HG03103 (cell line): ENCODE results near the gene PLEKHG4B.
"Not testable (repeated sequence)": the region's sequence is repeated elsewhere in the genome, so short reads cannot be mapped to it uniquely, and the experiment has no call there.

Experiments
- ATAC-seq: cut with Tn5 transposase; IDR thresholded peaks from one replicate; pipeline ENCODE4 v1.9.1; 2021; ENCODE audit warnings: low read depth; ENCODE audit not compliant: unreplicated experiment

PLEKHG4B gene

GRCh38 chr5:196350-196749, 104.4 kb downstream of the PLEKHG4B start:
- no peak for ATAC-seq

- not testable (repeated sequence) for ATAC-seq
Measured at GRCh38 chr5:197031-197430, 105.1 kb downstream of the PLEKHG4B start.

DNA sequence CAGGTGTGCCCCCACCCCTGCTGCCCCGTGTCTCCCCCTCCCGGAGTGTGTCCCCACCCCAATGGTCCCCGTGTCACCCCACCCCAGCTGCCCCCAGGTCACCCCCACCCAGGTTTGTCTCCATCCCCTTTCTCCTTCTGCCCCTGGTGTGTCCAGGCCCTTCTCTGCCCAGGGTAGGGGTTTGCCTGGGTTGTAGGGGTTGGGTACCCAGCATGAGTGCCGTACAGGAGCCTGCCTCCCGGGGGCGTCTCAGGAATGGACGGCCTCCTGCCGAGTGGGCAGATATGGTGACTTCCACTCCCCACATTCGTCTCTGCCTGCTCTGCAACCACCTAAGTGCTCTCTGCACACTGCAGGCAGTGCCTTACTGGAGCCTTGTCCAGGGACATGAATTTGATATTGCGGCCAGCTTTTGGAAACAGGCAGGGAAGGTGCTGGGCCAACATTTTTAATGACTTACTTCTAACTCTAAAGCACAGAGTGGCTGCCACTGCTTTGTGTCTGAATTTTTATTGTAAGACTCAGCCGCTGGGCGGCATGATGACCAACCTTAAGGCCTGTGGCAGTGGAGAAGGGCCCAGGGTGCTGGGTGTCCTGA, 106.0 kb downstream of the PLEKHG4B start:
- no peak for ATAC-seq

DNA sequence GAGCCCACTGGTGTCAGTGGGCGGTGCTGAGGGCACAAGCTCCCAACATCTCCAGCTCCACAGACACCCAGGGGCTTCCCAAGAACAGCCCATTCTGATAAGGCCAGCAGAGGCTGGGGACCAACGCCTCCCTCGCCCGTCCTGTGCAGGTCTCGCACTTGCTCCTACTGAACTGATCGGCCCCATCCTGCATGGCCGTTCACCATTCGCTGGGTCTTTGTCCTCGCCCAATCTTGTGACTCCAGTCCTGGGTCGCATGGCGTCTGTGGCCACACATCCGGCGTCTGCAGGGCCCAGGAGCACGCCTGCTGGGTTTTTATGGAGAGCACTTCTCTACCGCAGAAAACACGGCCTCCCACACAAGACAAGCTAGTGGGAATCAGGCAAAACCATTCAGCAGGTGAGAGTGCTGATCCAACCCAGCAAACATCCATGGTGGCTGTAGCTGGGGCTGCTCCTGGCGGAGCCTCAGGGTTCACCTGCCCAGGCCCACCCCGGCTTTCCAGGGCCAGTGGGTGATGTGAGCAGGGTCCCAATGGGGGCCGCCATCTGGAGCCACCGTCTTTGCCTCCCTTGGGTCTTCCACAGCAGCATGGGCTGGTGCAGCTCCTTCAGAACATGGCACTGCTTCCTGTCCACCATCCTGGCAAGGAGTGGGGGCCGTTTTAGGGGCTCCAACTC, 106.7 kb downstream of the PLEKHG4B start:
- no peak for ATAC-seq

- no peak for ATAC-seq
Measured at GRCh38 chr5:199197-199949, 107.4 kb downstream of the PLEKHG4B start.

DNA sequence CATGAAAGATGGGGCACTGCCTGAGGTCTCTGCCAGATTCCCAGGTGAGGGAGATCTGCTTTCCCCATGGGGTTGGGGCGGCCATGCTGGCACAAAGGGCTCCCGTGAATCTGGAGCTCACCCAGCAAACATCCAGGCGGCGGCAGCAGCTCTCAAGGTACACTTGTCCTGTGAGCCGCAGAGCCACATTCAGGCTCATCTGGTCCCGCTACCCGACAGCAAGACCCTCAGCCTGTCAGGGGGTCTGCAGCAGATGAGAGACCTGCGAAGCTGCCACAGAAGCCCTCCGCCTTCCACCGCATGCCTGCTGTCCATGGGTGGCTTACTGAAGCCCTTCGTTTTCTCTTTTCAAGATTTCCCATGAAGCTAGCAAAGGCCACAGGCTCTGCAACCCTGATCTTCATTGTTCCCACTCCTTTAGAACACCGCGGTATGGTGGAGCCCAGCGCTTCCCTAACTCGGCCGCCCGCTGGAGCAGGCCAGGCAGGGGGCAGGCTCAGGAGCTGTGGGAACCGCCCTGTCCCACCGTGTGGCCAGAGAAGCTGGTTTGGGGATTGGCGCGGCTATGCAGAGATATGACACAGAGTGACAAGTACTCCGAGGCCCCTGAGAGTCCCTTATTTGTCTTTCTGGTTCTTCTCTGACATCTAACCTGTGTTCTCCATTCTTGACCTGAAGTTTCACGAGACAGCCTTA, 108.1 kb downstream of the PLEKHG4B start:
- no peak for ATAC-seq

DNA sequence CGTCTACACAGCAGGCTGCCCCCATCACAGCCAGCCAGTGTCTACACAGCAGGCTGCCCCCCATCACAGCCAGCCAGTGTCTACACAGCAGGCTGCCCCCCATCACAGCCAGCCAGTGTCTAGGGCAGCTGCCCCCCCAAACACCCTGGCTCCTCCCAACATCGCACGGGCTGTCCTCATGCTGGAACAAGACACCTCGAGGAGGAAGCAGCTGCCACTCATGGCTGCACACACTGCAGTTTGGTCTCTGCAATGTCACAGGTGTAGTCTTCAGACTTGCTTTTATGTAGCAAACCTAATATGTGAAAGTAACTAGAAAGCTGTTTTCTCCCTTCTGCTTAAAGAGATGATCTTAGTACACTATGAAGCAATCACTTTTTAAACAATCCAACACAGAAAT, 109.0 kb downstream of the PLEKHG4B start:
- no peak for ATAC-seq

DNA sequence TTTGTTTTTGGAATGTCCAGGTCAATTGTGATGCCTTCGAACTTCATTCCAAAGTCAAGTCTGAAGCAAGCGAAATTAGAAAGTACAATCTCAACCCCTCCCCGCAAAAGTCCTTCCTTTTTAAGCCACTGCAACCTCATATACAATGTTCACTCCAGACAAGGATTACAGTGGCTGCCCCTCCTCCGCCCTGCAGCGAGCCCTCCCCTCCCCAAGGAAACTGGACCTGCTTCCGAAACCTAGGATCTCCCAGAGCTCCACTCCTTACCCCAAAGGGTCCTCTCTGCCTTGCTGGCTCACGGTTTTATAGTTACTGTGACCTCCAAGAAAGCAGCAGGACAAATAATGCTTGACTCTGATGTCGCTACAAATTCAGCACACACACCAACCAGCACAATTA, 109.7 kb downstream of the PLEKHG4B start:
- ATAC-seq: no peak

DNA sequence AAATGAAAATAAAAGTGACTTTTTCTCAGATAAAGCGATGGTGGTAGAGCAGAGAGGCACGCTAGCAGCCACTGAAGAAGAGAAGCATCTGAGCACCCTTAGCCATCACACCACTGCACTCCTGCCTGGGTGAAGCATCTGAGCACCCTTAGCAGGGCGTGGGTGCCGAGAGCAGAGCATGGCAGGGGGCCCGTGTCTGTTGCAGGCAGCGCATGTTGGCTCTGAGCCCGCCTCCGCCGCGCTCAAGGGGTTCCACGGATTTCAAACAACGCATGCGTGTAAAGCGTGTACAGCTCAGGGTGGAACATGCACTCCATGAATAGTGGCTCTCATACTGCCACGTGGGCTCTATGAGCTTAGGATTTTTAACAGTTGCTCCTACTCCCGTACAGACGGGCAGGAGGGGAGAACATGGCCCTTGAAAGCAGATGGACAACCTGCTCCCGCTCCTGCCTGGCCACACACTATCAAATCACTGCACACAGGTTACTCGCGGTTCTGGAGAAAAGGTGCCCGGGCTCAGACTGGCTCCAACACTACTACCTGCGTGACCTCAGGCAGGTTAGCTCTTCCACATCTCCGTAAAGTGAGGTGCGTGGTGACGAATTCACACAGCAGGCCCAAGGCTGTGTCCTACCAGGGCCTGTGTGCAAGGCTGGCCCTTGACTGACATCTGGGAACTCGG, 111.4 kb downstream of the PLEKHG4B start:
- ATAC-seq: no peak

GRCh38 chr5:204001-204400, 112.0 kb downstream of the PLEKHG4B start:
- ATAC-seq: no peak

GRCh38 chr5:204462-204861, 112.5 kb downstream of the PLEKHG4B start:
- ATAC-seq: no peak

GRCh38 chr5:204966-205670, 113.2 kb downstream of the PLEKHG4B start:
- ATAC-seq: no peak

DNA sequence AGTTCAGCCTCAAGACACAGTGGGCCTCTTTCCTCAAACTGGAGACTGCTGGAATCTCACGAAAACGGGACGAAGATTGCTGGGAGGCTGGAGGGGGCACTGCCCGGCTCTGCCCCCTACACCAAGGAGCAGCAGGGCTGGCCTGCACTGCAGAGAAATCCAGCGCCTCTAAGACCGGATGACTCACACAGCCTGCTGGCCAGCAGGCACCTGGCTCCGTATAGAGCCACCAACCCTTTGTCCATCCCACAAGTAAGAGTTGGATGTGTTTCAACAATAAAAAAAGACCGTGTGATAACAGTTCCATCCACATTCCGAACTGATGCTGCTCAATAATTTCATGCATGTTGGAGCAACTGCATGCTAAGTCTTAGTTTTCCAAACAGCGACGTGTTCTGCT, 114.4 kb downstream of the PLEKHG4B start:
- ATAC-seq: no peak

DNA sequence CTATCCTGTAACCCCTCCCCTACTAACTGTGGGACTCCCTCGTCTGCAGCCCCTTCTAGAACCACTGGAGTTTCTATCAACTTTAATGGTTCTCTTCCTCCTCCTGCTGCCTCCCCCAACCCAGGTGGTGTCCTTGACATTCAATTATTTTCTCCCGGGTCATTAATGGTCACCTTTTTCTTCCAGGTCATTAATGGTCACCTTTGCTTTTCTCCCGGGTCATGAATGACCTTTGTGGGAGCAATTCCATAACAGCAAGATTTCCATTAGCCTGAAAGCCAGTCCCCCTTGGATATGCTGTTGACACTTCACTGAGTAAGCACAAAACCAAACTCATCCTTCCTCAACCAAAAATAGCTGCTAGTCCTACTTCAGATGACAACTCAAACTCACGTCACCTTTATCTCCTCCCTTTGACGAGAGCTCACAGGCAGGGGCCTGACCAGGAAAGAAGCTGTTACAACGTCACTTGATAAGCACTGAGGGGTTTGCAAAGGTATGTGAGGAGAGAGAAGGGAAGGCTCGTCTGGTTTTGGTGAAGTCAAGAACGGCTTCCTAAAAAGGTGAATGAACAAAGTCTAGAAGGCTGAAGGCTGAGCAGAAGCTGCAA, 115.1 kb downstream of the PLEKHG4B start:
- no peak for ATAC-seq

- ATAC-seq: no peak
Measured at GRCh38 chr5:207599-207998, 115.6 kb downstream of the PLEKHG4B start.

DNA sequence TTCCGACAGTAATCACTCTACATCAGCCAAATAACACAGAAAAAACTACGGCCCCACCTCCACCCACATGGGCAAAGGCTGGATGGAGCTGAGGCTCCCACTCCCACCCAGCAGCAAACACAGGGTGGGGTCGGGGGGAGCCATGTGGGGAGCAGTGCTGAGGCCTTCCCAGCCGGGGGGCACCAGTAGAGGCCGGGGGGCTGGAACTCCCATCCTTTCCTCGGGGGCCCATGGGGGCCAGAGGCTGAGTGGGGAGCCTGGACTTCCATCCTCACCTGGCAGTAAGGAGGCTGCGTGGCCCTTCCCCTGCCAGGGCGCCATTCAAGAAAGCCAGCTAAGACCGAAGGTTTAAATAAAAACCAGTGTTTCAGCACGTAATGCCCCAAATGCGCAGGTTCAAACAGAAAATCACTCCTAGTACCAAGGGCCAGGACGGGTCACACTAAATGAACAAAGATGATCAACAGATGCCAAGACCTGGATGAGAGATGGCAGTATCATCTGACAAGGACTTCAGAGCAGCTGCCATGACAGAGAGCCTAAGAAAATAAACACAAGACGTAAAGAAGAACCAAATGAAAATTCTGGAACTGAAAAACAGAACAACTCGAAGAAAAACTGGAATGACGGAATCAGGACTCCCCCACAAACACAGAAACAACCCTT, 116.6 kb downstream of the PLEKHG4B start:
- no peak for ATAC-seq

DNA sequence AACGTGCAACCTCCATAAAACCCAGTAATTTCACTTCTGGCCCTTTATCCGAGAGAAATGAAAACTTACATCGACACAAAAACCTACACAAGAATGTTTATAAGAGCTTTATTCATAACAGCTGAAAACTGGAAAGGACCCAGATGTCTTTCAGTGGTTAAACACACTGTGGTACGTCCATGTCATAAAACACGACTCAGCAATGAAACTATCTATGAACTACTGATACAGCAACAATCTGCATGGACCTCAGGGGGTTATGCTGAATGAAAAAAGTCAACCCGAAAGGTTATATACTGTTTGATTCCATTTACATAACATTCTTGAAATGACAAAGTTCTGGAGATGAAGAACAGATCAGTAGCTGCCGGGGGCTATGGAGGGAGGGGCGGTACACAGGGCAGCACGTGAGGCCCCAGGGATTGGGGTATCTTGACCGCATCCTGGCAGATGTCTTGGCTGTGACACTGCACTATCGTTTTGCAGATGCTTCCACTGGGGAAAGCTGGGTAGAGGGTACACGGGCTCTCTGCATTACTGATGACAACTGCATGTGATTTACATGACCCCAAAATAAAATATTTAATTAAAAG, 121.9 kb downstream of the PLEKHG4B start:
- no peak for ATAC-seq

GRCh38 chr5:215256-215655, 123.3 kb downstream of the PLEKHG4B start:
- not testable (repeated sequence) for ATAC-seq

- ATAC-seq: not testable (repeated sequence)
Measured at GRCh38 chr5:216076-216475, 124.1 kb downstream of the PLEKHG4B start.
